Testis (tissue), 2 donors: ENCODE results near the gene SLC26A11.

Experiments
- CTCF ChIP-seq, 3 experiments: fragments of 450-650 bp in 2 of 3; fragments of 200-600 bp in 1 of 3; sonication (generic) in 1 of 3; IDR thresholded peaks; one replicate each; pipeline ENCODE4 v1.5.1; 2016 to 2019; ENCODE audit warnings: antibody characterized with exemption in 3 of 3, mild to moderate bottlenecking in 2 of 3, moderate library complexity in 1 of 3
- POLR2A ChIP-seq: fragments of 450-650 bp; IDR thresholded peaks from one replicate; pipeline ENCODE4 v1.6.1; 2017; ENCODE audit warnings: antibody characterized with exemption, mild to moderate bottlenecking, moderate library complexity

- no peak for TF ChIP-seq CTCF (IDR thresholded peaks at IDR 0.05)
- TF ChIP-seq POLR2A, result no peak
Measured at GRCh38 chr17:80219763-80220053, 519 bp upstream of the SLC26A11 start.
